Heart right ventricle (tissue), 16 donors: ENCODE data around the gene PARP11. TPM values are rescaled to one million over a fixed set of nuclear protein-coding genes. Genes with fewer than 3 reads are reported as not detected.

ENCODE experiments used
- ATAC-seq, 8 donors: fragments of 200-7000 bp; cut with Tn5 transposase; one replicate each; pipeline ENCODE4 v1.9.1; 2020; ENCODE audit warnings: mild to moderate bottlenecking in 8 of 8, moderate library complexity in 8 of 8, moderate number of reproducible peaks in 1 of 8
- DNase-seq, 2 donors: peaks; one replicate each; pipeline ENCODE4 v3.0.0-alpha.2; 2020
- H3K27ac ChIP-seq, 10 donors: fragments of 200-600 bp; sonication (generic) in 2 of 10; one replicate each; pipeline versions ENCODE4 v1.5.0 to v1.8.0; 2020 to 2022; ENCODE audit warnings: mild to moderate bottlenecking in 3 of 10
- H3K27me3 ChIP-seq, 7 donors: fragments of 200-600 bp; one replicate each; pipeline ENCODE4 v1.8.0; 2021 to 2022; ENCODE audit warnings: mild to moderate bottlenecking in 2 of 7
- H3K36me3 ChIP-seq, 9 donors: fragments of 200-600 bp; sonication (generic) in 1 of 9; one replicate each; pipeline versions ENCODE4 v1.5.0 to v1.8.0; 2020 to 2022; ENCODE audit warnings: mild to moderate bottlenecking in 2 of 9
- H3K4me1 ChIP-seq, 9 donors: fragments of 200-600 bp; sonication (generic) in 1 of 9; one replicate each; pipeline versions ENCODE4 v1.5.0 to v1.8.0; 2020 to 2022; ENCODE audit warnings: mild to moderate bottlenecking in 4 of 9
- H3K4me3 ChIP-seq, 10 donors: fragments of 200-600 bp; sonication (generic) in 2 of 10; one replicate each; pipeline versions ENCODE4 v1.5.0 to v1.8.0; 2020 to 2022; ENCODE audit warnings: mild to moderate bottlenecking in 7 of 10, moderate library complexity in 2 of 10
- H3K9me3 ChIP-seq, 11 donors: fragments of 200-600 bp in 10 of 11; sonication (generic) in 2 of 11; one replicate each; pipeline versions ENCODE4 v1.5.0 to v1.8.0; 2013 to 2022; ENCODE audit warnings: mild to moderate bottlenecking in 2 of 11, control low read depth in 1 of 11, moderate library complexity in 1 of 11
- CTCF ChIP-seq, 9 donors: fragments of 200-600 bp; sonication (generic) in 2 of 9; IDR thresholded peaks; one replicate each; pipeline versions ENCODE4 v1.5.0 to v1.8.0; 2021 to 2022; ENCODE audit warnings: antibody characterized with exemption in 9 of 9, mild to moderate bottlenecking in 5 of 9, moderate library complexity in 1 of 9
- WGBS, 2 donors: extraction: QIAGEN DNeasy Blood & Tissue Kit; methylation state at CpG; one replicate each; pipeline ENCODE4 v1.1.7; 2013; ENCODE audit warnings: inconsistent platforms in 1 of 2; 5-methylcytosine and 5-hydroxymethylcytosine counted together
- intact Hi-C, 10 donors: fragments of 100-400 bp; cut with DNase I; formaldehyde crosslinking; loops; one replicate each; pipeline versions ENCODE4 v1.11.1 to v1.14.2; 2022
- polyA plus RNA-seq, 2 donors: library from polyadenylated mRNA; stranded (reverse); fragments of 200-250 nt; gene quantifications; one replicate each; pipeline ENCODE4 v1.2.3, GENCODE V29; 2013
- total RNA-seq, 10 donors: library from RNA; stranded (reverse); fragmentation: NEBNext Ultra II Directional in 3 of 10; extraction: Animal tissue kit (Norgen Biotek cat#: 25700) in 3 of 10; gene quantifications; one replicate each; pipeline versions ENCODE4 v1.2.1 to v1.2.4, GENCODE V29; 2021 to 2023
- donor health status: Arrhythmogenic right ventricular cardiomyopathy.
- donor health status: ischemic (EF 13 %, LVEDD 7.1; RV severe dilation, severe dysfunction).
- donor health status: healthy with polysubstance abuse.
- donor health status: DM: no; HTN: yes; CAD: no.
- donor health status: DM: no; HTN: no; CAD: no.
- donor health status: ischemic (EF 25% LVEDD 6.9; RV normal size, moderate dysfunction).
- donor health status: ischemic (EF 25% LVEDD 5.7; RV mildly dilated, moderate dysfunction).
- donor health status: healthy.
- donor health status: DM: yes; HTN: yes; CAD: no.
- donor health status: Ischemic cardiomyopathy.
- donor health status: ischemic (EF 35%, LVEDD 5.7; RV mildly dilated, moderate dysfunction).
- donor health status: nonischemic (EF 11% LVEDD 7.7; RV severe dilation, severe dysfunction).
- donor health status: DM: yes; HTN: yes; CAD: no.
- donor health status: PGD.
- donor health status: ischemic (EF 29% LVEDD 5.4; RV normal size, mild dysfunction).
- donor health status: nonischemic (EF 23%, LVEDD 6.1; RV moderate dilation, normal function).

Gene PARP11
- total and polyA plus RNA-seq, 12 donors: 1.5 to 7.5 (median 5.0) TPM

- intact Hi-C loops: no loop called here
- H3K9me3 ChIP-seq: peaks cover 0 to 10% (median 0%) of the 10 kb centered on the region in 11 donors
- 70 to 73% methylated on average over 6 of the region's 6 CpGs for WGBS, 2 donors
- TF ChIP-seq CTCF (IDR thresholded peaks at IDR 0.05): no peak
- peaks cover 0 to 5% (median 0%) of the 10 kb centered on the region in 9 donors for H3K36me3 ChIP-seq
- H3K27me3 ChIP-seq: no peaks in the 10 kb centered on the region
- peaks cover 0 to 22% (median 0%) of the 10 kb centered on the region in 9 donors for H3K4me1 ChIP-seq
- no peak overlapping the region for H3K27ac ChIP-seq
- H3K4me3 ChIP-seq: no peak overlapping the region
- ATAC-seq (peak in 3 of 8 donors; percentile 39 to 69 (median 69)), DNase-seq (no peak)
Observed at GRCh38 chr12:3834774-3835173, 38.4 kb downstream of the PARP11 start.

- DNase-seq (no peak), ATAC-seq (peak in 1 of 8 donors; percentile 34)
- WGBS, 2 donors: 87% methylated on average over 6 of the region's 6 CpGs
- H3K27me3 ChIP-seq: no peaks in the 10 kb centered on the region
- intact Hi-C loops: no loop called here
- peaks cover 0 to 10% (median 0%) of the 10 kb centered on the region in 11 donors for H3K9me3 ChIP-seq
- H3K27ac ChIP-seq: no peak overlapping the region
- H3K4me1 ChIP-seq: peaks cover 0 to 22% (median 0%) of the 10 kb centered on the region in 9 donors
- peaks cover 0 to 15% (median 0%) of the 10 kb centered on the region in 9 donors for H3K36me3 ChIP-seq
- no peak overlapping the region for H3K4me3 ChIP-seq
- TF ChIP-seq CTCF (IDR thresholded peaks at IDR 0.05): no peak
Observed at GRCh38 chr12:3833670-3834310, 39.4 kb downstream of the PARP11 start.

- intact Hi-C loops: no loop called here
- ATAC-seq (no peak), DNase-seq (no peak)
- Histone ChIP-seq H3K27ac (no peak overlapping the region), H3K4me1 (peaks cover 0 to 13% (median 0%) of the 10 kb centered on the region in 9 donors), H3K4me3 (no peak overlapping the region), H3K27me3 (no peaks in the 10 kb centered on the region), H3K36me3 (peaks cover 0 to 25% (median 0%) of the 10 kb centered on the region in 9 donors), H3K9me3 (peaks cover 0 to 10% (median 0%) of the 10 kb centered on the region in 11 donors)
- 67 to 70% methylated on average over 3 of the region's 3 CpGs for WGBS, 2 donors
- no peak for TF ChIP-seq CTCF (IDR thresholded peaks at IDR 0.05)
Observed at GRCh38 chr12:3832738-3833137, 40.5 kb downstream of the PARP11 start.

GRCh38 chr12:3828888-3829287 lies 44.3 kb downstream of the PARP11 start:
- intact Hi-C loops: no loop called here
- H3K27ac ChIP-seq: no peak overlapping the region
- H3K4me1 ChIP-seq: peaks cover 0 to 10% (median 0%) of the 10 kb centered on the region in 9 donors
- no peak for ATAC-seq
- DNase-seq: no peak
- no peak overlapping the region for H3K4me3 ChIP-seq
- 93 to 97% methylated on average over 3 of the region's 3 CpGs for WGBS, 2 donors
- no peak for TF ChIP-seq CTCF (IDR thresholded peaks at IDR 0.05)
- no peaks in the 10 kb centered on the region for H3K9me3 ChIP-seq
- H3K27me3 ChIP-seq: no peaks in the 10 kb centered on the region
- peaks cover 0 to 64% (median 0%) of the 10 kb centered on the region in 9 donors for H3K36me3 ChIP-seq
